Muscle layer of colon (tissue), 2 donors: ENCODE results near the gene WWOX.

Experiments
- H3K27ac ChIP-seq: one replicate; pipeline ENCODE4 v1.7.0; 2013; ENCODE audit warnings: low read depth, mild to moderate bottlenecking, low read length, moderate library complexity
- H3K27me3 ChIP-seq, 2 donors: one replicate each; pipeline ENCODE4 v1.7.0; 2013; ENCODE audit warnings: low read length in 2 of 2, mild to moderate bottlenecking in 2 of 2; ENCODE audit not compliant: insufficient read depth in 2 of 2, control insufficient read depth in 1 of 2
- H3K36me3 ChIP-seq: one replicate; pipeline ENCODE4 v1.7.0; 2013; ENCODE audit warnings: mild to moderate bottlenecking, low read length; ENCODE audit not compliant: insufficient read depth
- H3K4me1 ChIP-seq: one replicate; pipeline ENCODE4 v1.7.0; 2013; ENCODE audit warnings: mild to moderate bottlenecking, low read length; ENCODE audit not compliant: insufficient read depth
- H3K4me3 ChIP-seq, 2 donors: one replicate each; pipeline ENCODE4 v1.7.0; 2013; ENCODE audit warnings: low read length in 2 of 2, low read depth in 1 of 2, mild to moderate bottlenecking in 1 of 2, moderate library complexity in 1 of 2
- H3K9ac ChIP-seq: one replicate; pipeline ENCODE4 v1.7.0; 2013; ENCODE audit warnings: low read length
- H3K9me3 ChIP-seq: one replicate; pipeline ENCODE4 v1.7.0; 2013; ENCODE audit warnings: mild to moderate bottlenecking, low read length
- donor health status: abdominal sarcoma.
- donor health status: Adenocarcinoma of cecum.

Gene WWOX

DNA sequence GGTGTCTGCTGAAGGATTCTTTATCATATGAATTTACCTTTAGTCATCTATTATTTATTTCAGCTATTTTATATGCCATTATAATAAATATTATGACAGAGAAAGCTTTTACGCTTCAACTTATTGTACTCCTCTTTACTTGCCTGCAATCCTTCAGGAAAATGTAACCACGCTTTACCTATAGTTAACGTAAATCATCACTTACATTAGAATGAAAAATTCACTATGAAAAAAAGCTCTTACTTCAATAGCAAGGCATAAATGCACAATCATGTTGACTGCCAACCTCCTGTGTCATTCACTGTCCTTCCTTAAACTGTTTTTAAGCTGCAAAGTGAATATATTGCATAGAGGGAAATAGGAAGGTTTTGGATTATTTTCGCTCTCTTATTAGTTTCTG is 277.9 kb downstream of the WWOX start:
- Histone ChIP-seq H3K4me1 (peaks cover 16% of the 10 kb centered on the region), H3K9me3 (no peaks in the 10 kb centered on the region), H3K9ac (no peak overlapping the region), H3K4me3 (no peak overlapping the region), H3K27ac (no peak overlapping the region), H3K27me3 (no peaks in the 10 kb centered on the region), H3K36me3 (no peaks in the 10 kb centered on the region)

DNA sequence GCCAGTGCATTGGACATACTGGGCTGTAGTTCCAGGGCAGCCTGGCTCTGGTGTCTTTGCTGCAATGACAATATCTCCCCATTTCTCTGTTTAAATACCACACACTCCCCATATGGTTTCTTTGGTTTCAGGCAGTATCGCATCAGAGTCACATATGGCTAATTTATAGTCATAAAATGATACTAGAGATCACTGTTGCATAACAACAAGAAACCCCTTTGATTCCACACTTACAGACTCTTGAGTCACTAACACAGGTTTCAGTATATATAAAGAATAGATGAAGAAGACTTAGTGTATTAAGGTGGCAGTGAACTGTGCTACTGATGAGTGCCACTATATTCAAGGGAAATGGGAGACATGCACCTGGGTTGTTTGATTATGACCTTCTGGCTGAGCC is 281.6 kb downstream of the WWOX start:
- H3K36me3 ChIP-seq = no peaks in the 10 kb centered on the region
- no peaks in the 10 kb centered on the region for H3K27me3 ChIP-seq
- no peak overlapping the region for H3K27ac ChIP-seq
- no peak overlapping the region for H3K9ac ChIP-seq
- H3K4me3 ChIP-seq = no peak overlapping the region
- H3K9me3 ChIP-seq = no peaks in the 10 kb centered on the region
- peaks cover 12% of the 10 kb centered on the region for H3K4me1 ChIP-seq

DNA sequence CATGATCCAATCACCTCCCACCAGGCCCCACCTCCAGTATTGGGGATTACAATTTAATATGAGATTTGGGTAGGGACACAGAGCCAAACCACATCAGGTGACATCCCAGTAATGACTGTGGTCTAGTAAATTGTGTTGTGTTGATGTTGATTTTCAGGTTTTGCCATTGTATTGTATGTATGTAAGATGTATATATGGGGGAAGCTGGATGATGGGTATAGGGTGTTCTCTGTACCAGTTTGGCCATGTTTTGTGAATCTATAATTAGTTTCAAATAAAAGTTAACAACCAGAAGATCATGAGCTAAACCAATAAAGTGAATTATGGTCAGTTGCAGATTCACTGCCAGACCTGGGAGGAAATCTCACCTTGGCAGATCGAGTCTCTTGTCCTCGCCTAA is 283.7 kb downstream of the WWOX start:
- no peak overlapping the region for H3K27ac ChIP-seq
- no peak overlapping the region for H3K4me3 ChIP-seq
- H3K4me1 ChIP-seq = peaks cover 10% of the 10 kb centered on the region
- no peaks in the 10 kb centered on the region for H3K9me3 ChIP-seq
- H3K36me3 ChIP-seq = no peaks in the 10 kb centered on the region
- no peak overlapping the region for H3K9ac ChIP-seq
- no peaks in the 10 kb centered on the region for H3K27me3 ChIP-seq

DNA sequence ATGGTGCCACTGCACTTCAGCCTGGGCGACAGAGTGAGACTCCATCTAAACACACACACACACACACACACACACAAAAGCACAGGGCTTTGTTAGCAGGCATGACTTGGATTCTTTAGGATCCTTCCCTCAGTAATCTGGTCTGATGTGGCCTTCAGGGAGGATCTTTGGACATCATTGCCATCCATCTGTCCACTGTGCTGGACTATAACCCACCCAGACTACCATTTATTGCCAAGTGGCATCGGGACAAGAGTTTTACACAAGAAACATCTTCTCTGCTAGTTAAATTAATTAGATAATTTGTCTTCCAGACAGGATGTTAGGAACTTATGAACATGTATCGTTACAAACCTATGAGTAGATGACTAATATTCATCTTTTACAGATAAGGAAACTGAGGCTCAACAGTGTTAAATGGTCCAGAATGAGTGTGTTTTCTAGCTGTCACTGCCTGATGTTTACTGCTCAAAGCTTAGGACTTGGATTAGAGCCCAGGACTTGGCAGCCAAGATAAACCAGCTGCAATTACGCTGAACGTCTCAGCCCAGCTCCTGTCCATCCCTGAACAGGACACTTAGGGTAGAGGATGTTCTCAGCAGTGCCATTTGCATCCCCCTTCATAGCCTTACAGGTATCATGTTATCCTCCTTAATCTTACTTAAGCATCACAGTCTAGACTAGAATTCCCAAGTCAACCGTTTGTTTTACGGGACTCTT is 285.8 kb downstream of the WWOX start:
- Histone ChIP-seq H3K27ac (no peak overlapping the region), H3K9ac (no peak overlapping the region), H3K9me3 (no peaks in the 10 kb centered on the region), H3K36me3 (no peaks in the 10 kb centered on the region), H3K27me3 (no peaks in the 10 kb centered on the region), H3K4me1 (peaks cover 7% of the 10 kb centered on the region), H3K4me3 (no peak overlapping the region)

DNA sequence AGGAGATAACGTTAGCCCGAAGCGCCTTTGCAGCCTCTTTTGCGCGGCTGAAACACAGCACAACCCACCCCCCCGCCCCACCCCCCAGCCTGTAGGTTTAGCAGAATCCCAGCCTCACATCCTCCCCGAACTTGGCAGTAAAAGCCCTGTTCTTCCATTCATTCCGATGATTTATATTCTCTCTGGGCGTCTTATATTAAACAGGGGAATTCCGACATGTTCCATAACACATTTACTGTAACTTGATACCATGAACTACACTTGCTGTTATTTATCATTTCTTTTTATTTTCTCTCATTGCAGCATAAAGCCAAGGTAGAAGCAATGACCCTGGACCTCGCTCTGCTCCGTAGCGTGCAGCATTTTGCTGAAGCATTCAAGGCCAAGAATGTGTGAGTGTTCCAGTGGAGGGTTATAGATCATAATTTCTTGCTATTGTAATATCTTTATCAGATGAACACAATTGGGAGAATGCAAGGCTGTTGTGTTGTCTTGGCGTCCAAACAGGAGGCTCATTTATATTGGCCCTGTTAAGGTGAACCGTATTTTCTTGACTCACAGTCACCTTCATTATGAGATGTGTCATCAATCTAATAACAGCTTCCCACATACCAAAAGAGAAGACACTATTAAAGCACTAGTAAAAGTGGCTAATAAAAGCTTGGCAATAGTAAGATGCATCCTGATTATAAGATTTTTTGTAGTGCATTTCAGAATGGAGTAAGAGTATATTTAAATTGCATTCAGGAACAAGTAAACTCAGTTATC is 287.3 kb downstream of the WWOX start:
- peaks cover 7% of the 10 kb centered on the region for H3K4me1 ChIP-seq
- no peaks in the 10 kb centered on the region for H3K9me3 ChIP-seq
- H3K36me3 ChIP-seq = no peaks in the 10 kb centered on the region
- H3K9ac ChIP-seq = no peak overlapping the region
- peak overlapping the region; percentile 25 for H3K27ac ChIP-seq
- no peak overlapping the region for H3K4me3 ChIP-seq
- H3K27me3 ChIP-seq = no peaks in the 10 kb centered on the region

DNA sequence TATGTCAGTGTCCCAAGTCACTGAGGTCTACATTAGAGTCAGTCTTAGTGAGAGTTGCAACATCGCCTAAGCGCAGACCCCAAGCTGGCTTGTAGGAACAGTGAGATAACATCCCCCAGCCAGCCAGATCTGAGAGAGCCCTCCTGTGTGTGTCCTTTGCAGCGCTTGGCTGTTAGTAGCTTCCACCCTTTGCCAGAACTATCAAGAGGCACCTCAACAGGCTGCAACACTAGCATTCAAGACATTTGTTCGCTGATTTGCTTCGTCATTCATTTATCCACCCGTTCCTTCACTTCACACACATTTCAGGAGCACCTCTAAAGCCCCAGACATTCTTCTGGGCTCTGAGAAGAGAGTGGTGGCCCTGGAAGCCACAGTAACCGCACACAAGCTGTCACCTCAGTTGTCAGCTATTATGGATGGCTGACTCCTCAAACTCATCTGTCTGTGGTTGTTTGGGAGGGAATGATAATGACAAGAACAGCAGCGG is 289.6 kb downstream of the WWOX start:
- no peaks in the 10 kb centered on the region for H3K27me3 ChIP-seq
- no peak overlapping the region for H3K4me3 ChIP-seq
- no peak overlapping the region for H3K27ac ChIP-seq
- H3K9ac ChIP-seq = no peak overlapping the region
- H3K4me1 ChIP-seq = peaks cover 7% of the 10 kb centered on the region
- H3K36me3 ChIP-seq = no peaks in the 10 kb centered on the region
- no peaks in the 10 kb centered on the region for H3K9me3 ChIP-seq

DNA sequence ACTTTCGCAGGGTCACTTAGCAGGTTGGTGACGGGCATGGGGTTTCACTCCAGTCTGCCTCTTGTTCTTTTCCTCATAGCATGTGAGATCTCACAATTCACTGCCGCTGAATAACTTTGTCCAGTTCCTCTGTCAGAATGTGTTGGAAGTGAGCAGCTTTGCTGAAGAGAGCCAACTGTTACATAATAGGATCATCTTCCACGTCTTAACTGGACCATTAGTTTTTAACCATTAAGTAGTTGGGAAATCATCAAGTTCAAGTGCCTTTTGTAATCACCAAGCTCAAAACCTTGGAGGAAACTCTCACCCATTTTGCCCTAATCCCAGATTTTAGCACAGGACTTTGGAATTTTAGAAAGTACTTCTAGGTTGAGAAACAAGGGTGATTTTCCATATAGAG is 290.6 kb downstream of the WWOX start:
- Histone ChIP-seq H3K9ac (no peak overlapping the region), H3K4me3 (no peak overlapping the region), H3K9me3 (no peaks in the 10 kb centered on the region), H3K36me3 (no peaks in the 10 kb centered on the region), H3K27ac (no peak overlapping the region), H3K4me1 (peaks cover 5% of the 10 kb centered on the region), H3K27me3 (no peaks in the 10 kb centered on the region)

DNA sequence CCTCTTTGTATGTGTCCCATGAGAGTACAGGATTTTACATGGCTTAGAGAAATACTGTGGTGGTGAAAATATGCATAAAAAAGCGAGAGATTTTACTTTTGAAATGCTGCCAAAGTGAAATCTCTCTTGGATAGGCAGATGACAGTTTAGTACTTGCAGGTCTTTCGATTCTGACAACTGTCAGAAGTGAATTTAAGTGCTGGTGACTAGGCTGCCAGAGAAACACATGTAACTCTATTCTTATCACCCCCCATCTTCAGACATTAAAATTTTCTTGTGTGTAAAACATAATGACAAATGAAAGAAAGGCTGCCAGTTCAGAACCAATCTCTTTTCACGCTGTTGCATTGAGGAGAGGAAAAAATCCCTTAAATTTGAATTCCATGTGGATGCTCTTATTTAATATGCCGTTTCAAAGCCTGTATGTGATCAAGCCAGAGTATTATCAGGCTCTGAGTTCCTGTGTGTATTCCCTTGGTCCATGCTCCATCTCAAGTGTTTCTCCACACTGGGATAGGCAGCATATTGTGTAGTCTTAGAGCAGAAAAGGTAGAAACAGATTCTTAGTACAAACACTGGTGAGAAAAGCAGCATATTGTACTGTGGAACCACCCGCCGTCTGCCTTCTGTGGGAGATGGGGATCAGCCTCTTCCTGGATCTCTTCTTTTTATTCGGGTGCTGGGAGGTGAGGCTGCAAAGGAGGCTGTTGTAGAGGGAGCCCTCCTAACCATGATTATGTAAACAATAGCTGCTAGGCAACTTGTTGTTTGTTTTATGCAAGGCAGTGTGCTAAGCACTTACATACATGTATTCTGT is 291.3 kb downstream of the WWOX start:
- H3K4me3 ChIP-seq = no peak overlapping the region
- H3K27ac ChIP-seq = no peak overlapping the region
- no peaks in the 10 kb centered on the region for H3K4me1 ChIP-seq
- no peaks in the 10 kb centered on the region for H3K9me3 ChIP-seq
- H3K9ac ChIP-seq = no peak overlapping the region
- no peaks in the 10 kb centered on the region for H3K27me3 ChIP-seq
- H3K36me3 ChIP-seq = no peaks in the 10 kb centered on the region

DNA sequence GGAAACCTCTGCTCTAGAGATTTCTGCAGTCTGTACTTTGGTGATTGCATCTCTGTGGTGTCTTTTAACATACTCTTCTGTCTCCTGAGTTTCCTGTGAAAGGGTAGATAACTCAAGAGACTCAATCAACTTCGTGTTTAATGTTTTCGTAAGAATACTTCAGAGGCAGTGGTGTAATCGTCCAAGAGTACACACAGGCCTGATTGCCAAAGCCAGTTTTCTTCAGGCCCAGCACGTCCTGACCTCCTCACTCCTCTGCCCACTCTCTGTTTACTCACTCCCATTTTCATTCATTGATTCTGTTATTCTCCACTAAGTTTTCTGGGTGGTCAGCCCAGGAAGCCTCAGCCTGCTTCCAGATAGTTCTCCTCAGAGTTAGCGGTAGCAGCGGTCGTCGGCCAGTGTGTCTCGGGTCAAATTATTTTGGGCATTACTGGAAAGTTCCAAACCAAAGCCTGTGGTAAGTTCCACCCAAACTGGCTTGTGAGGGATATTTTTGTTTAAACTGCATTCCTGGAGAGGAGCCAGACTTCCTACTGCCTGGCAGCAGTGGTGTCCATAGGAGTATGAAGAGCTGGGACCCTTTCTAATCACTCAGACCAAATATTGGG is 293.2 kb downstream of the WWOX start:
- Histone ChIP-seq H3K4me1 (no peaks in the 10 kb centered on the region), H3K27me3 (no peaks in the 10 kb centered on the region), H3K4me3 (no peak overlapping the region), H3K9me3 (no peaks in the 10 kb centered on the region), H3K36me3 (no peaks in the 10 kb centered on the region), H3K9ac (no peak overlapping the region), H3K27ac (no peak overlapping the region)

DNA sequence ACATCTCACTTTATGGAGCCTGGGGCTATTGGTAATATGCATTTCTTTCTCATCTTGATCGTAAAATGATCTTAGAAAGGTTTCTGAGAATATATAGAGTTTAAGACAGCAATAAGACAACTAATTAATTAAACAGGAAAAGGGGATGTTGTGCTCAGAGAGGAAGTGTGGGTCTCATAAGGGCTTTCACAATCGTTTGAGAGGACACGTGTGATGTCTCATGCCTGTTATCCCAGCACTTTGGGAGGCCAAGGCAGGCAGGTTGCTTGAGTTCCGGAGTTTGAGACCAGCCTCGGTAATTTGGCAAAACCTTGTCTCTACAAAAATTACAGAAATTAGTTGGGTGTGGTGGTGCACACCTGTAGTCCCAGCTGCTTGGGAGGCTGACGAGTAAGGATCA is 295.6 kb downstream of the WWOX start:
- no peak overlapping the region for H3K4me3 ChIP-seq
- no peaks in the 10 kb centered on the region for H3K36me3 ChIP-seq
- no peak overlapping the region for H3K27ac ChIP-seq
- no peaks in the 10 kb centered on the region for H3K4me1 ChIP-seq
- H3K27me3 ChIP-seq = no peaks in the 10 kb centered on the region
- H3K9ac ChIP-seq = no peak overlapping the region
- no peaks in the 10 kb centered on the region for H3K9me3 ChIP-seq

DNA sequence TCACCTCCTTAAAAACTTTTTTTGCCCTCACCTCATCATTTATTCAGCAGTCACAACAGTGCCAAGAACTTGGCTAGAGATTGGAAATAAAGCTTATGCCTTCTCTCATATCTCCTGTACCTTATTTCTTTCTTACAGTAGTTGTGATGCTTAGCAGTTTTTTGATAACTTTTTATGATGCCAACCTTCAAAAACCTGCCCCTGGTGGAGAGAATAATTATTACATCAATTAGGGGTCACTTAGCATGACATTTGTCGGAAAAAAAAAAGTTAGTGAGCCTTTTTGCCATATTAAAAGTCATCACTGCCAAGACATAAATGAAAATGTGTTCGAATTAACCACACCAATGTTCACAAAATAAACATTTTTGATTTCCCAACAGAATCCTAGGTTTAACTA is 296.6 kb downstream of the WWOX start:
- no peak overlapping the region for H3K9ac ChIP-seq
- H3K9me3 ChIP-seq = no peaks in the 10 kb centered on the region
- no peaks in the 10 kb centered on the region for H3K27me3 ChIP-seq
- no peaks in the 10 kb centered on the region for H3K36me3 ChIP-seq
- H3K4me1 ChIP-seq = no peaks in the 10 kb centered on the region
- H3K27ac ChIP-seq = no peak overlapping the region
- H3K4me3 ChIP-seq = no peak overlapping the region
